ENCODE results near the gene NLRP6. TPM values are rescaled to one million over a fixed set of nuclear protein-coding genes. Genes with fewer than 3 reads are reported as not detected.
"Not testable (repeated sequence)": the region's sequence is repeated elsewhere in the genome, so short reads cannot be mapped to it uniquely, and the experiment has no call there.

The NLRP6 gene
- total RNA-seq, 1 donor from 2014 or later, result 0.36 TPM

GRCh38 chr11:253886-254270 is 24.3 kb upstream of the NLRP6 start:
- no peak for ATAC-seq
- intact Hi-C loops (cut with DNase I), result no loop called here
- DNase-seq (ENCODE audit: low spot score), result no peak

- ATAC-seq, result no peak
- intact Hi-C loops (cut with DNase I), result no loop called here
- DNase-seq (ENCODE audit: low spot score), result no peak
Observed at GRCh38 chr11:255176-255575, 23.0 kb upstream of the NLRP6 start.

DNA sequence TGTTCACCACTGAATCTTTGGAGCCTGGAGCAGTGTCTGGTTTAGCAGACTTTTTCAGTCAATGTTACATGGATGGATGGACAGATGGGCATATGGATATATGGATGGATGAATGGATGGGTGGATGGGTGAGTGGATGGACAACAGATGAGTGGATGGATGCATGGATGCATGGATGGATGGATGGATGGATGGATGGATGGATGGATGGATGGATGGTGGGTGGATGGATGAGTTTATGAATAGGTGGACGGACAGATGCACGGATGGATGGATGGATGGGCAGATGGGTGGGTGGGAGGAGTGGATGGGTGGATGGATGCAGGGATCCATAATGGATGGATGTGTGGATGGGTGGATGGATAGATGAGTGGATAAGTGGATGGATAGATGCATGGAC is 22.4 kb upstream of the NLRP6 start:
- intact Hi-C loops (cut with DNase I), result no loop called here
- no peak for ATAC-seq
- no peak for DNase-seq (ENCODE audit: low spot score)

DNA sequence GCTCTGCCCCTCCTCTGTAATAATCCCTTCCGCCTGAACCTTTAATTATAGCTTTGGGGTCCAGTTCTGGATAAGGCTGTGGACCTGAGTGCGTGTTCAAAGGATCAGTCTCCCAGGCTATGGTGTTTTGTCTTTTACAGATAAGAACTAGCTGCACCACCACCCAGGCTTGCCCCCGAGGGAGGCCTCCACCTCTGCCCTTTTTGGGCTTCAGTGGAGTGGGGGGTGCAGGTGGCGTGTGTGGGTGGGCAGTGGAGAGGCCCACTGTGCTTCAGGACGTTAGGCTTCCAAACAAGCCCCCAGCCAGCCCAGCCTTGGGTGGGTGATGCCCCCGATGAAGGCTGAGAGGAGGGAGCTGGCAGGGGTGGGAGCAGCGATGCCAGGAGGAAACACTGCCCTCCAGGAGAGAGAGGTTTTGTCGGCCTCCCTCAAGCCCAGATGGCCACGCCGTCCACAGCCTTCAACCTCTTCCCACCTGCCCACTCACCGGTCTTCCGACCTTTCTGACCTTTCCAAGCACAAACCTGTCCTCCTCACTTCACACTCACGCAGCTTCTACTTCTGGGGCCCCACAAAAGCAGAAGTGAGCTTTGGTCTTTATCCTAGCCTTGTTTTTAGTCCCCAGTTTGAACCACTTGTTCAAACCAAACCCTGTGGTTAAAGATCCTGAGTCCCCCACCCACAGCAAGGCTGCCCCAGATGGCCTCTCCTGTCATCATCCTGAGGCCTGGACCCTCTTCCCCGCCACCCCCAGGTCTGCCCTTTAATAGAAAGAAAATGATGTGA is 21.1 kb upstream of the NLRP6 start:
- ATAC-seq, result no peak
- intact Hi-C loops (cut with DNase I), result no loop called here
- no peak for DNase-seq (ENCODE audit: low spot score)

- intact Hi-C loops (cut with DNase I), result no loop called here
- ATAC-seq (no peak), DNase-seq (ENCODE audit: low spot score) (no peak)
Observed at GRCh38 chr11:257766-258493, 20.3 kb upstream of the NLRP6 start.

- ATAC-seq (no peak), DNase-seq (ENCODE audit: low spot score) (no peak)
- intact Hi-C loops (cut with DNase I), result no loop called here
Observed at GRCh38 chr11:259413-259812, 18.8 kb upstream of the NLRP6 start.

GRCh38 chr11:261624-262023 is 16.6 kb upstream of the NLRP6 start:
- ATAC-seq (no peak), DNase-seq (ENCODE audit: low spot score) (no peak)
- intact Hi-C loops (cut with DNase I), result no loop called here

GRCh38 chr11:266676-267439 is 11.3 kb upstream of the NLRP6 start:
- DNase-seq (ENCODE audit: low spot score), result peak; percentile 64
- peak; percentile 48 for ATAC-seq
- intact Hi-C loops (cut with DNase I), result no loop called here

DNA sequence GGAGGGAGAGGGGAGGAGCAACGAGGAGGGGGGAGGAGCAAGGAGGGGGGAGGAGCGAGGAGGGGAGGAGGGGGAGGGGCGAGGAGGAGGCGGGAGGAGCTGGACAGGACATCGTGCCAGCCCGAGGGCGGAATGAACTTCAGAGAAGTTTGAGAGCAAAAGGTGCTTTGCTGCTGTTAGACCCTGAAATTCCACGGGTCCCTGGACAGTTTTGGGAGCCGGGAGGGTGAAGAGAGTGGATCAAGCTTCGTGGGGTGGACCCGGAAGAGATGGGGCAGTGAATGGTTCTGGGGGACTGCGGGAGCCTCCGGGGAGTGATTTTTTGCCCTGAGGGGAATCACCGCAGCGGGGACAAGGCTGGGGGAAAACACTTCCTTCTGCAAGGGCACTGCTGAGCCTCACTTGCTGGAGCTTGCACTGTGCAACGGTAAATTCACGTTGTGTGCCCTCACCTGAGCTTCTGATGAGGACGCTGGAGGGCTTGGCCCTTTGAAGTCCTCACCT is 10.7 kb upstream of the NLRP6 start:
- ATAC-seq, result peak; percentile 77
- DNase-seq (ENCODE audit: low spot score), result peak; percentile 88
- intact Hi-C loops (cut with DNase I), result no loop called here

DNA sequence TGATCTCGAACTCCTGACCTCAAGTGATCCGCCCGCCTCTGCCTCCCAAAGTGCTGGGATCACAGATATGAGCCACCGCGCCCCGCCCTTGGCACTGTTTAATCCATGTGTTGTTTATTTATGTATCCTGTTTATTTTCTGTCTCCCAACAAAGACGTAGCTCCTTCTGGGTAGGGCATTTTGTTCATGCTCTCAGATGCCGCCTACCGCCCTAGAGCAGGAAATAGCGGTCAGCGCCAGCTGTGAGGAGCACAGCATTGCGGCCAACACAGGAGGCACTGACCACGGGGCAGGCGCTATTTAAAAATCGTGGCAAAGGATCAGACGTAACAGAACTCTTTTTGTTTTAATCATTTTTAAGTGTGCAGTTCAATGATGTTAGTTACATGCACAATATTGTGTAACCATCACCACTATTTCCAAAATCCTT is 9.5 kb upstream of the NLRP6 start:
- peak; percentile 83 for ATAC-seq
- intact Hi-C loops (cut with DNase I), result not testable (repeated sequence)
- peak; percentile 71 for DNase-seq (ENCODE audit: low spot score)

DNA sequence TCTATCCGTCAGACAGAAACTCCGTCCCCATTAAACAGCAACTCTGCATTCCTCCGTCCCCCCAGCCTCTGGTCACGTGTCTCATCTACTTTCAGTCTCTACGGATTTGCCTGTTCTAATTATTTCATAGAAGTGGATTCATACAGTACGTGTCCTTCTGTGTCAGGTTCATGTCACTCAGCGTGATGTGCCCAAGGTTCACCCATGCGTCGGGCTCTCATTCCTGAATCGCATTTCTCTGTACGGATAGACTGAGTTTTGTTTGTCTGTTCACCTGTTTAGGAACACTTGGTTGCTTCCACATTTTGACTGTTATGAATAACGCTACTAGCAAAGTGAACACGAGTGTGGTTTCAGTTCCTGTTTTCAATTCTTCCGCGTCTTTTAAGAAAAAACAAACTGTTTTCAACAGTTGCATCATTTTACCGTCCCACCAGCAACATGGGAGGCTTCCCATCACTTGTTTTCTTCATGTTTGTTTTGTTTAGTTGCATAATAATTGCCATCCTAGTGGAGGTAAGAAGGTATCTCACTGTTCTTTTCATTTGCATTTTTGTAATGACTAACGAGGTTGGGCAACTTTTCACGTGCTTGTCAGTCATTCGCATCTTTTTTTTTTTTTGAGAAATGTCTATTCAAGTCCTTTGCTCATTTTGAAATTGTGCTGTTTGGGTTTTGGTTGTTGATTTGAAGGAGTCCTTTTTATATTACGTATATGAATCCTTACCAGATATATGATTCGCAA is 8.9 kb upstream of the NLRP6 start:
- intact Hi-C loops (cut with DNase I), result no loop called here
- ATAC-seq (peak; percentile 42), DNase-seq (ENCODE audit: low spot score) (no peak)

- DNase-seq (ENCODE audit: low spot score) (no peak), ATAC-seq (no peak)
- intact Hi-C loops (cut with DNase I), result no loop called here
Observed at GRCh38 chr11:270451-271318, 7.5 kb upstream of the NLRP6 start.

GRCh38 chr11:271319-271715 is 6.9 kb upstream of the NLRP6 start:
- no peak for DNase-seq (ENCODE audit: low spot score)
- intact Hi-C loops (cut with DNase I), result no loop called here
- ATAC-seq, result no peak

DNA sequence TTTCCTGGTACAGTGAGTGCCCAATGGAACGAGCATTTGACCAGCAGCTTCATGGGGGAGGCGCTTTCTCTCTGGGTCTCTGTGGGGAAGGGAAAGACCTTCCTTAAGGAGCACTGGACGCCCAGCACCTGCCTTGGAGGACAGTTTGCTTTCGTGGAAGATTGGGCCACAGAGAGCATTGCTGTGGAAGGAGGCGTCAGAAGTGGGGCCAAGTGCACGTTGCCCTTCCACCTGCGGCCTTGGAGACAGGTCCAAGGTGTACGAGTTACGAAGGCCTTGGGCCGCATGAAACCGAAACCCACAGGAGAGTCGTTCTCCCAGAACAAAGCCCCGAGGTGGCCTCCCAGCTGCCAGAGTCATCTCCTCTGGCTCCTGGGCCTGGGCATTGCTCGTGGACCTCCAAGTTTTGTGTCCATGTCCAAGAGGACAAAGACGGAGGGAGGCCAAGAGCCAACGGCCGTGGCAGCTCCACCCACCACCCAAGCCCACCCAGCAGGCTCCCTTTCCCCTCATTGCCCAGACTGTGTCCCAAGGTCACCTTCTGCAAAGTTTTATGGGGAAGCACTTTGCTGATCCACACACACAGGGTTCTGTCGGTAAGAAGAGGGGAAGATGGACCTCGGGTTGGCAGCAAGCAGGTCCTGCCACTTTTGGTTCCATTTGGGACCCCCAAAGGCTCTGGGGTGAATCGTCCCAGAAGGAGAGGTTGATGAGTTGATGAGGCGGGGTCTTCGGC is 5.8 kb upstream of the NLRP6 start:
- intact Hi-C loops (cut with DNase I), result no loop called here
- ATAC-seq (no peak), DNase-seq (ENCODE audit: low spot score) (no peak)

DNA sequence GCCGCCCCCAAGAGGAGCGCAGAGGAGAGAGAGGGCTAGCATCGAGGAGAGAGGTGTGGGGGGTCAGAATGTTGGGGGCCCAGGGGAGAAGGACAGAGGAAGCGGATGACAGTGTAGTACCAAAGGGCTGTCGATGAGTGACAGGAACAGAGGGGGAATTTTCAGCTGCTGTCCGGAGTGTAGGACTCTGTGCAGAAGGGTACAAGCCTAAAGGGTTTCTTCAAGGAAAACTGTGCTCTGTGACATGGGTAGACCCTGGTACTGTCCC is 5.3 kb upstream of the NLRP6 start:
- intact Hi-C loops (cut with DNase I), result no loop called here
- DNase-seq (ENCODE audit: low spot score), result peak; percentile 7
- ATAC-seq, result no peak

DNA sequence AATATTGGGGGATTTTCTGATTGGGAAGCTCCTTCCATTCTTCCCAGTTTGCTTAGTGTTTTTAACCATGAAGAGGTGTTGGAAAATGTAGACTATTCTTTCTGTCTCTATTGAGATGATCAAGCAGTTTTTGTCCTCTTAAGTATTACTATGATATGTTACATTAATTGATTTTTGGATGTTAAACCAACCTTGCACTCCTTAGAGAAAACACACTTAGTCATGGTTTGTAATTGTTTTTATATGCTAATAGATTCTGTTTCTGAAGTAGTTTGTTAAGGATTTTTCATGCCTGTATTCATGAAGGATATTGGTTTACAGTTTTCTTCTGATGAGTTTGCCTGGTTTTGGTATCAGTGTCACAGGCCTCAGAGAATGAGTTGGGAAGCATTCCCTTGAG is 2.0 kb upstream of the NLRP6 start:
- ATAC-seq (no peak), DNase-seq (ENCODE audit: low spot score) (no peak)
- intact Hi-C loops (cut with DNase I), result no loop called here

DNA sequence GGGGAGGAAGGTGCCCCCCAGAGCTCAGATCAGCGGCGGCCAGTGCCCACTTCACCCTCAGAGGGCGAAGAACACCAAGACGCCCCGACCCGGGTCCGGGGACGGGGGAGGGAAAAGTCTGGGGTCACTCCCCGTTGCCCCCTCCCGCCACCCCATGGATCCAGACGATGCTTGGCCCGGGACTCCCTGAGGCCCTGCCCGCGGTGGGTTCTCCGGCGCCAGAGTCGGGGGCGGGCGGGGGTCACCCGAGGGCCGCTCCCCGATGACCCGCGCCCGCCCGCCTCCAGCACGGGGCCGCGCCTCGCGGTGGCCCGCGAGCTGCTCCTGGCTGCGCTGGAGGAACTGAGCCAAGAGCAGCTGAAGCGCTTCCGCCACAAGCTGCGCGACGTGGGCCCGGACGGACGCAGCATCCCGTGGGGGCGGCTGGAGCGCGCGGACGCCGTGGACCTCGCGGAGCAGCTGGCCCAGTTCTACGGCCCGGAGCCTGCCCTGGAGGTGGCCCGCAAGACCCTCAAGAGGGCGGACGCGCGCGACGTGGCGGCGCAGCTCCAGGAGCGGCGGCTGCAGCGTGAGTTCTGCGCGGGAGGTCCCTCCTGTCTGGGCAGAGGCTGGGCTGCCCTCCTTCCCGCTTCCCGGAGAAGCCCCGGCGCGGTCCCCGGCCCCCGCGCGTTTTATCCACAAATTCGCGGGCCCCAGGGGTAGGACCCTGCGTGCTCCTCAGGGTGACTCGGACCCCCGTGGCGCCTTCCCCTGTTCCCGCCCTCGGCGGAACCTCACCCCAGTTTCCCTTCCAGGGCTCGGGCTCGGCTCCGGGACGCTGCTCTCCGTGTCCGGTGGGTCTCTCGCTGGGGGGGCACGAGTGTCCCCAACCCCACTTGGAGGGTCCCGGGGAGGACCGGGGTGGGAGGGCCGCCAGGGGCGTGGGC is 1.1 kb downstream of the NLRP6 start:
- ATAC-seq, result no peak

More for the DNA sequence above, 1.1 kb downstream of the NLRP6 start:
- intact Hi-C loops (cut with DNase I), result no loop called here
- DNase-seq (ENCODE audit: low spot score), result peak; percentile 56
